ENCODE measurements around the gene HMGN5. TPM values are rescaled to one million over a fixed set of nuclear protein-coding genes. Genes with fewer than 3 reads are reported as not detected.

Gene HMGN5
- total RNA-seq, 1 donor from 2014 or later, result 1.8 TPM

- ATAC-seq (ENCODE audit: poor library complexity) (peak; percentile 99), DNase-seq (peak; percentile 93)
- intact Hi-C loops (cut with DNase I), result no loop called here
Observed at GRCh38 chrX:81121513-81122363, 80.0 kb downstream of the HMGN5 start.

GRCh38 chrX:81120936-81121371, 80.8 kb downstream of the HMGN5 start:
- intact Hi-C loops (cut with DNase I), result no loop called here
- ATAC-seq (ENCODE audit: poor library complexity) (peak; percentile 92), DNase-seq (no peak)

GRCh38 chrX:81120258-81120935, 81.3 kb downstream of the HMGN5 start:
- ATAC-seq (ENCODE audit: poor library complexity) (peak; percentile 40), DNase-seq (no peak)
- intact Hi-C loops (cut with DNase I), result no loop called here

- intact Hi-C loops (cut with DNase I), result no loop called here
Observed at GRCh38 chrX:81114757-81115156, 87.0 kb downstream of the HMGN5 start.

GRCh38 chrX:81110286-81110685, 91.4 kb downstream of the HMGN5 start:
- ATAC-seq (ENCODE audit: poor library complexity), result no peak
- DNase-seq, result no peak
- intact Hi-C loops (cut with DNase I), result no loop called here

More at GRCh38 chrX:81114757-81115156, 87.0 kb downstream of the HMGN5 start:
- ATAC-seq (ENCODE audit: poor library complexity) (no peak), DNase-seq (no peak)

GRCh38 chrX:81082649-81083048, 119.1 kb downstream of the HMGN5 start:
- DNase-seq (no peak), ATAC-seq (ENCODE audit: poor library complexity) (no peak)
- intact Hi-C loops (cut with DNase I), result no loop called here

Other genes with a start within 250 kb of the HMGN5 start
- 30.6 TPM for gene SH3BGRL, start 189 bp upstream of the HMGN5 start, total RNA-seq

Measured in Right ventricle myocardium superior (tissue), 1 donor.